ENCODE data around the gene LGALS8.

GRCh38 chr1:236543065-236543669 is 19.4 kb downstream of the LGALS8 start:
- TF ChIP-seq, protein P1, sequence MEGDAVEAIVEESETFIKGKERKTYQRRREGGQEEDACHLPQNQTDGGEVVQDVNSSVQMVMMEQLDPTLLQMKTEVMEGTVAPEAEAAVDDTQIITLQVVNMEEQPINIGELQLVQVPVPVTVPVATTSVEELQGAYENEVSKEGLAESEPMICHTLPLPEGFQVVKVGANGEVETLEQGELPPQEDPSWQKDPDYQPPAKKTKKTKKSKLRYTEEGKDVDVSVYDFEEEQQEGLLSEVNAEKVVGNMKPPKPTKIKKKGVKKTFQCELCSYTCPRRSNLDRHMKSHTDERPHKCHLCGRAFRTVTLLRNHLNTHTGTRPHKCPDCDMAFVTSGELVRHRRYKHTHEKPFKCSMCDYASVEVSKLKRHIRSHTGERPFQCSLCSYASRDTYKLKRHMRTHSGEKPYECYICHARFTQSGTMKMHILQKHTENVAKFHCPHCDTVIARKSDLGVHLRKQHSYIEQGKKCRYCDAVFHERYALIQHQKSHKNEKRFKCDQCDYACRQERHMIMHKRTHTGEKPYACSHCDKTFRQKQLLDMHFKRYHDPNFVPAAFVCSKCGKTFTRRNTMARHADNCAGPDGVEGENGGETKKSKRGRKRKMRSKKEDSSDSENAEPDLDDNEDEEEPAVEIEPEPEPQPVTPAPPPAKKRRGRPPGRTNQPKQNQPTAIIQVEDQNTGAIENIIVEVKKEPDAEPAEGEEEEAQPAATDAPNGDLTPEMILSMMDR (IDR thresholded peaks at IDR 0.05): no peak
- no peak for TF ChIP-seq POLR2A (IDR thresholded peaks at IDR 0.05)

Measured in body of pancreas (tissue), 4 donors.